Tibial artery (tissue), 4 donors: ENCODE data around the gene PELO.

Experiments
- DNase-seq, 2 donors: peaks; one replicate each; pipeline ENCODE4 v3.0.0-alpha.2; 2019
- H3K27ac ChIP-seq, 2 donors: fragments of 200-600 bp; sonication (generic) in 1 of 2; 1 replicate in 1 of 2; 2 replicates in 1 of 2; pipeline ENCODE4 v1.5.1; 2018 to 2019; ENCODE audit warnings: mild to moderate bottlenecking in 1 of 2
- H3K27me3 ChIP-seq, 2 donors: fragments of 200-600 bp; sonication (generic) in 1 of 2; one replicate each; pipeline versions ENCODE4 v1.5.1 to v1.6.0; 2016 to 2019
- H3K36me3 ChIP-seq, 3 donors: fragments of 200-600 bp; sonication (generic) in 2 of 3; one replicate each; pipeline ENCODE4 v1.5.1; 2016 to 2019; ENCODE audit warnings: mild to moderate bottlenecking in 2 of 3
- H3K4me1 ChIP-seq, 4 donors: fragments of 200-600 bp; sonication (generic) in 2 of 4; 1 replicate in 3 of 4; 2 replicates in 1 of 4; pipeline ENCODE4 v1.5.1; 2016 to 2019
- H3K4me3 ChIP-seq, 2 donors: fragments of 200-600 bp; sonication (generic) in 1 of 2; 1 replicate in 1 of 2; 2 replicates in 1 of 2; pipeline ENCODE4 v1.5.1; 2018 to 2019; ENCODE audit warnings: mild to moderate bottlenecking in 2 of 2
- H3K9me3 ChIP-seq, 3 donors: fragments of 200-600 bp; sonication (generic) in 1 of 3; one replicate each; pipeline ENCODE4 v1.5.1; 2016 to 2019
- intact Hi-C: fragments of 100-400 bp; cut with DNase I; formaldehyde crosslinking; loops from one replicate; pipeline ENCODE4 v1.15.0; 2023; ENCODE audit warnings: low total_unique reads
- TF ChIP-seq, protein P1 (sequence below), 2 experiments: fragments of 200-600 bp in 1 of 2; fragments of 450-650 bp in 1 of 2; IDR thresholded peaks; one replicate each; pipeline ENCODE4 v1.5.1; 2017 to 2019; ENCODE audit warnings: antibody characterized with exemption in 2 of 2, mild to moderate bottlenecking in 1 of 2, moderate library complexity in 1 of 2

The PELO gene

DNA sequence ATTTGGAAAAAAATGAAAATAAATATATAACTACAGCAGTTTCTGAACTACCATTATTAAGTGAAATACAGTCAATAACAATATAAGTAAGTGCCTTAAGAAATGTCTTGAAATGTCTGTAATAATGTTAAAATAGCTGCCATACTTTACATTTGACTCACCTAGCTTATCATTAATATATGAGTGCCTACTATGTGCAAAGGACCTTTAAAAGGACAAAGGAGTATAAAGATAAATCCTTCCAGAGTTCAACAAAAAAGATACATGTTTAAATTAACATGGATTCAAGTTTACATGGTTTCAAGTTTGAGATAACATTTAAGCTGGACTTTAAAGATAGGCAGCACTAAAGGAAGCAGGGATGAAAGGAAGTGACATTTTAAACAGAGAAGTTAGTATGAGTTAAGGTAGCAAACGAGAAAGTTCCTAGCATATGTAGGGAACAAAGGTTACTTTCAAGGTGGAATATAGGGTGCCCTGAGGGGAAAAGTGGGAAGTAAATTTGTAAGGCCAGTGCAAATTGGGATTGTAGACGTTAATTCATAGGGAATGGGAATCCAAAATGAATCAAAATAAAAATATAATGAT lies 8.9 kb downstream of the PELO start:
- Histone ChIP-seq H3K36me3 (peaks cover 0 to 4% (median 0%) of the 10 kb centered on the region in 3 donors), H3K4me3 (no peak overlapping the region), H3K27me3 (no peaks in the 10 kb centered on the region), H3K27ac (peak overlapping the region; percentile 87 to 95), H3K4me1 (peaks cover 0 to 81% (median 32%) of the 10 kb centered on the region in 4 donors), H3K9me3 (no peaks in the 10 kb centered on the region)
- TF ChIP-seq, protein P1, sequence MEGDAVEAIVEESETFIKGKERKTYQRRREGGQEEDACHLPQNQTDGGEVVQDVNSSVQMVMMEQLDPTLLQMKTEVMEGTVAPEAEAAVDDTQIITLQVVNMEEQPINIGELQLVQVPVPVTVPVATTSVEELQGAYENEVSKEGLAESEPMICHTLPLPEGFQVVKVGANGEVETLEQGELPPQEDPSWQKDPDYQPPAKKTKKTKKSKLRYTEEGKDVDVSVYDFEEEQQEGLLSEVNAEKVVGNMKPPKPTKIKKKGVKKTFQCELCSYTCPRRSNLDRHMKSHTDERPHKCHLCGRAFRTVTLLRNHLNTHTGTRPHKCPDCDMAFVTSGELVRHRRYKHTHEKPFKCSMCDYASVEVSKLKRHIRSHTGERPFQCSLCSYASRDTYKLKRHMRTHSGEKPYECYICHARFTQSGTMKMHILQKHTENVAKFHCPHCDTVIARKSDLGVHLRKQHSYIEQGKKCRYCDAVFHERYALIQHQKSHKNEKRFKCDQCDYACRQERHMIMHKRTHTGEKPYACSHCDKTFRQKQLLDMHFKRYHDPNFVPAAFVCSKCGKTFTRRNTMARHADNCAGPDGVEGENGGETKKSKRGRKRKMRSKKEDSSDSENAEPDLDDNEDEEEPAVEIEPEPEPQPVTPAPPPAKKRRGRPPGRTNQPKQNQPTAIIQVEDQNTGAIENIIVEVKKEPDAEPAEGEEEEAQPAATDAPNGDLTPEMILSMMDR (IDR thresholded peaks at IDR 0.05), result no peak
- intact Hi-C loops, result no loop called here
- no peak for DNase-seq

GRCh38 chr5:52798938-52799337 lies 11.2 kb downstream of the PELO start:
- Histone ChIP-seq H3K9me3 (no peaks in the 10 kb centered on the region), H3K36me3 (peaks cover 0 to 6% (median 0%) of the 10 kb centered on the region in 3 donors), H3K27ac (peak overlapping the region; percentile 87 to 95), H3K4me1 (peaks cover 0 to 80% (median 30%) of the 10 kb centered on the region in 4 donors), H3K4me3 (peak overlapping the region; percentile 58 to 60), H3K27me3 (no peaks in the 10 kb centered on the region)
- TF ChIP-seq, protein P1 (IDR thresholded peaks at IDR 0.05), result no peak
- no peak for DNase-seq
- intact Hi-C loops, result no loop called here

DNA sequence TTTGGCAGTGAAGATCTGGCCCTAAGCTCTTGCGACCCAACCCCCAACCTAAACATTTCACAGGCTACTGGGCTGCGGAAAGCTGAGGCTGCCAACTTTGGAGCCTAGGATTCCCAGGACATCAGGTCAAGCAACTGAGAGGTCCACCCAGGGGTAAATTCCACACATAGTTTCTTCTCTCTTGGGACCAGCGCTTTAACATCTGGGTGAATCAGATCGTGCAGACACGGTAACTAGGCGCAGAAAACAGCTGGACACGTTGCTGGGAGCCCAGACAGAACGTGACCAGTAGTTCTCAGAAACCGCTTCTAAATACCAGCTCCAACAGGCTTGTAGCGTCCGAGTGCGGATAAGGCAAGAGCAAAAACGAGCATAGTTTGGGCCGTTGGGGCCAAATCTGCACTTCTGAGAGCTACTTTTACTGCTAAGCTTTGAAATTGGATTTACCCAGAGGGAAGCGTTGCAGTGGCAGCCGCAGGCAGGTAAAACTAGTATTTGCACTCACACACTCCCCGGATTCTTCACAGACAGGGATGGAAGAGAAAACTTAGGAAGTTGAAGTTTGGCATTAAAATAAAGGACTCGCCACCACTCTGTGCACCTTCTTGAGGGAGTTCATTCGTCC lies 11.8 kb downstream of the PELO start:
- Histone ChIP-seq H3K4me3 (peak overlapping the region; percentile 58 to 60), H3K27me3 (no peaks in the 10 kb centered on the region), H3K27ac (peak overlapping the region; percentile 87 to 95), H3K9me3 (no peaks in the 10 kb centered on the region), H3K36me3 (peaks cover 0 to 6% (median 0%) of the 10 kb centered on the region in 3 donors), H3K4me1 (peaks cover 0 to 80% (median 30%) of the 10 kb centered on the region in 4 donors)
- intact Hi-C loops, result no loop called here
- TF ChIP-seq, protein P1 (IDR thresholded peaks at IDR 0.05), result no peak
- DNase-seq, result peak; percentile 61 to 77

- TF ChIP-seq, protein P1 (IDR thresholded peaks at IDR 0.05), result no peak
- intact Hi-C loops, result no loop called here
- Histone ChIP-seq H3K36me3 (peaks cover 0 to 6% (median 0%) of the 10 kb centered on the region in 3 donors), H3K9me3 (no peaks in the 10 kb centered on the region), H3K27me3 (no peaks in the 10 kb centered on the region), H3K4me1 (peaks cover 0 to 80% (median 29%) of the 10 kb centered on the region in 4 donors), H3K4me3 (peak overlapping the region; percentile 58 to 60), H3K27ac (peak overlapping the region; percentile 87 to 95)
- DNase-seq, result peak; percentile 94 to 97
These were observed 12.3 kb downstream of the PELO start for GRCh38 chr5:52799983-52800393.

DNA sequence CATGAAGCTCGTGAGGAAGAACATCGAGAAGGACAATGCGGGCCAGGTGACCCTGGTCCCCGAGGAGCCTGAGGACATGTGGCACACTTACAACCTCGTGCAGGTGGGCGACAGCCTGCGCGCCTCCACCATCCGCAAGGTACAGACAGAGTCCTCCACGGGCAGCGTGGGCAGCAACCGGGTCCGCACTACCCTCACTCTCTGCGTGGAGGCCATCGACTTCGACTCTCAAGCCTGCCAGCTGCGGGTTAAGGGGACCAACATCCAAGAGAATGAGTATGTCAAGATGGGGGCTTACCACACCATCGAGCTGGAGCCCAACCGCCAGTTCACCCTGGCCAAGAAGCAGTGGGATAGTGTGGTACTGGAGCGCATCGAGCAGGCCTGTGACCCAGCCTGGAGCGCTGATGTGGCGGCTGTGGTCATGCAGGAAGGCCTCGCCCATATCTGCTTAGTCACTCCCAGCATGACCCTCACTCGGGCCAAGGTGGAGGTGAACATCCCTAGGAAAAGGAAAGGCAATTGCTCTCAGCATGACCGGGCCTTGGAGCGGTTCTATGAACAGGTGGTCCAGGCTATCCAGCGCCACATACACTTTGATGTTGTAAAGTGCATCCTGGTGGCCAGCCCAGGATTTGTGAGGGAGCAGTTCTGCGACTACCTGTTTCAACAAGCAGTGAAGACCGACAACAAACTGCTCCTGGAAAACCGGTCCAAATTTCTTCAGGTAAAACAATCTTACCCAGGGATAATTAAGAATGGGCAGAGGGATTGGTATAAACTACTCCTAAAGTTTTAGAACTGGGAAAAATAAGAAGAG lies 12.9 kb downstream of the PELO start:
- intact Hi-C loops, result no loop called here
- TF ChIP-seq, protein P1 (IDR thresholded peaks at IDR 0.05), result no peak
- Histone ChIP-seq H3K9me3 (no peaks in the 10 kb centered on the region), H3K4me1 (peaks cover 0 to 80% (median 26%) of the 10 kb centered on the region in 4 donors), H3K4me3 (peak overlapping the region; percentile 58 to 60), H3K27me3 (no peaks in the 10 kb centered on the region), H3K36me3 (peaks cover 0 to 6% (median 0%) of the 10 kb centered on the region in 3 donors), H3K27ac (peak overlapping the region; percentile 87 to 95)
- peak; percentile 75 to 86 for DNase-seq
